GM12878 (cell line): ENCODE data around the gene PNMA8C. TPM values are rescaled to one million over a fixed set of nuclear protein-coding genes. Genes with fewer than 3 reads are reported as not detected.

Source experiments
- ATAC-seq: fragments of 200-7000 bp; cut with Tn5 transposase; 3 replicates; pipeline ENCODE4 v1.9.1; 2020; ENCODE audit warnings: mild to moderate bottlenecking, moderate library complexity
- BruUV-seq: library from RNA; stranded (reverse); fragments of 400-500 nt; replicated peaks from 2 replicates; lab custom pipeline; 2021; lab: Mats Ljungman, UMichigan
- CTCF ChIA-PET: fragments of 300-600 bp; sonication (Branson Sonifier 250); formaldehyde crosslinking; extraction: SDS; loops from one replicate; lab custom pipeline; 2021; ENCODE audit warnings: inconsistent platforms; lab: Yijun Ruan, JAX
- POLR2A ChIA-PET: fragments of 350-600 bp; formaldehyde crosslinking; extraction: SDS; loops from one replicate; lab custom pipeline; 2021; ENCODE audit warnings: inconsistent platforms; lab: Charles Lee
- RAD21 ChIA-PET: fragments of 300-600 bp; sonication (Branson Sonifier 250); formaldehyde crosslinking; loops from one replicate; lab custom pipeline; 2023; ENCODE audit warnings: antibody characterized with exemption; ENCODE audit not compliant: unreplicated experiment; lab: Charles Lee
- SMC1A ChIA-PET: fragments of 300-600 bp; sonication (Branson Sonifier 250); formaldehyde crosslinking; loops from one replicate; lab custom pipeline; 2023; ENCODE audit not compliant: unreplicated experiment, uncharacterized antibody; lab: Charles Lee
- DNase-seq: peaks from one replicate; pipeline ENCODE4 v3.0.0-alpha.2; 2011; ENCODE audit warnings: low read depth, low spot score
- FAIRE-seq: peaks from 3 replicates; lab custom pipeline; 2011; peaks lifted over from hg19 to GRCh38; lab: Jason Lieb, UNC
- H2AFZ ChIP-seq: 2 replicates; pipeline ENCODE4 v1.6.0; 2011; ENCODE audit warnings: low read depth, low read length, control low read depth; ENCODE audit not compliant: control insufficient read depth
- H3K27ac ChIP-seq: 2 replicates; pipeline ENCODE4 v1.5.1; 2011; ENCODE audit warnings: control low read depth; ENCODE audit not compliant: control insufficient read depth, insufficient read depth
- H3K27me3 ChIP-seq, 2 experiments: replicated peaks in 1 of 2; 2 replicates each; pipeline versions ENCODE4 v1.6.0 to v1.6.1; 2011; ENCODE audit warnings: low read length in 1 of 2; ENCODE audit not compliant: control insufficient read depth in 2 of 2, insufficient read depth in 2 of 2
- H3K36me3 ChIP-seq, 2 experiments: 2 replicates each; pipeline ENCODE4 v1.5.1; 2011; ENCODE audit warnings: low read length in 1 of 2; ENCODE audit not compliant: control insufficient read depth in 2 of 2, insufficient read depth in 2 of 2
- H3K4me1 ChIP-seq: 2 replicates; pipeline ENCODE4 v1.6.1; 2011; ENCODE audit warnings: mild to moderate bottlenecking, low read length, moderate library complexity, mixed read lengths; ENCODE audit not compliant: control insufficient read depth, insufficient read depth
- H3K4me2 ChIP-seq: 2 replicates; pipeline ENCODE4 v1.6.0; 2011; ENCODE audit warnings: control low read depth; ENCODE audit not compliant: control insufficient read depth, insufficient read depth
- H3K4me3 ChIP-seq: fragments of 200-600 bp; sonication (generic); 2 replicates; pipeline ENCODE4 v1.5.1; 2016
- H3K79me2 ChIP-seq: 2 replicates; pipeline ENCODE4 v1.6.0; 2011; ENCODE audit warnings: low read length; ENCODE audit not compliant: control insufficient read depth, insufficient read depth
- H3K9ac ChIP-seq: 2 replicates; pipeline ENCODE4 v1.8.0; 2011; ENCODE audit warnings: low read length, control low read depth, mixed read lengths; ENCODE audit not compliant: control insufficient read depth, insufficient read depth
- H3K9me3 ChIP-seq: replicated peaks from 3 replicates; pipeline ENCODE4 v1.5.1; 2011; ENCODE audit warnings: mild to moderate bottlenecking, low read length; ENCODE audit not compliant: control insufficient read depth, insufficient read depth
- H4K20me1 ChIP-seq: 2 replicates; pipeline ENCODE4 v1.6.0; 2011; ENCODE audit not compliant: control insufficient read depth, insufficient read depth
- BCLAF1 ChIP-seq: fragments of 450-650 bp; IDR thresholded peaks from 2 replicates; pipeline ENCODE4 v1.6.1; 2017; ENCODE audit warnings: antibody characterized with exemption, mild to moderate bottlenecking, moderate library complexity
- CBFB ChIP-seq: IDR thresholded peaks from 2 replicates; pipeline ENCODE4 v1.6.1; 2016; ENCODE audit warnings: antibody characterized with exemption, low read depth
- CEBPB ChIP-seq, 2 experiments: fragments of 150-350 bp in 1 of 2; IDR thresholded peaks; 2 replicates each; pipeline ENCODE4 v1.6.1; 2012 to 2014; ENCODE audit warnings: low read depth in 2 of 2, low read length in 2 of 2, borderline replicate concordance in 1 of 2, inconsistent platforms in 1 of 2
- MEF2B ChIP-seq: fragments of 450-650 bp; IDR thresholded peaks from 2 replicates; pipeline ENCODE4 v1.6.1; 2018; ENCODE audit warnings: mild to moderate bottlenecking, moderate library complexity; ENCODE audit not compliant: partially characterized antibody, poor library complexity, severe bottlenecking
- MYB ChIP-seq: fragments of 150-350 bp; IDR thresholded peaks from 2 replicates; pipeline ENCODE4 v1.6.1; 2014; ENCODE audit warnings: mild to moderate bottlenecking, low read depth, low read length, borderline replicate concordance
- MYC ChIP-seq: IDR thresholded peaks from 2 replicates; pipeline ENCODE4 v1.6.1; 2011; ENCODE audit warnings: mild to moderate bottlenecking, low read length, moderate library complexity, inconsistent platforms; ENCODE audit not compliant: insufficient read depth, insufficient replicate concordance, insufficient read length, severe bottlenecking
- PBX3 ChIP-seq: IDR thresholded peaks from 2 replicates; pipeline ENCODE4 v1.6.1; 2011; ENCODE audit warnings: mild to moderate bottlenecking, low read depth, low read length, moderate library complexity; ENCODE audit not compliant: insufficient replicate concordance
- SIX5 ChIP-seq: IDR thresholded peaks from 2 replicates; pipeline ENCODE4 v1.6.1; 2011; ENCODE audit warnings: mild to moderate bottlenecking, low read depth, low read length, moderate library complexity; ENCODE audit not compliant: severe bottlenecking
- SMARCA5 ChIP-seq: fragments of 450-650 bp; IDR thresholded peaks from 2 replicates; pipeline ENCODE4 v1.6.1; 2017; ENCODE audit warnings: mild to moderate bottlenecking
- TCF7 ChIP-seq: IDR thresholded peaks from 2 replicates; pipeline ENCODE4 v1.6.1; 2014; ENCODE audit warnings: antibody characterized with exemption, borderline replicate concordance
- ZBTB33 ChIP-seq: fragments of 450-650 bp; IDR thresholded peaks from 2 replicates; pipeline ENCODE4 v1.6.1; 2017; ENCODE audit warnings: mild to moderate bottlenecking
- WGBS: methylation state at CpG from one replicate; pipeline ENCODE4 v1.1.6; 2016; ENCODE audit warnings: low lambda C conversion rate; ENCODE audit not compliant: insufficient replicate concordance, insufficient coverage; ENCODE audit errors: missing lambda C conversion rate; 5-methylcytosine and 5-hydroxymethylcytosine counted together
- in situ Hi-C: fragments of 300-500 bp; cut with MboI; formaldehyde crosslinking; loops from 9 replicates; pipeline ENCODE4 v1.14.3; 2018; ENCODE audit warnings: mixed read lengths
- intact Hi-C: fragments of 100-400 bp; cut with micrococcal nuclease; formaldehyde crosslinking; loops from one replicate; pipeline ENCODE4 v1.14.2; 2022; ENCODE audit not compliant: unreplicated experiment
- polyA plus RNA-seq, 11 experiments: library from polyadenylated mRNA; depleted of rRNA in 4 of 11; unstranded in 6 of 11; stranded (reverse) in 5 of 11; fragments of >200 nt; fragmentation: Nextera tagmentation in 4 of 11; fragmentation: Illumina TruSeq in 1 of 11; extraction: Ambion mirVana in 4 of 11; extraction: Trizol in 1 of 11; gene quantifications; 1 replicate in 1 of 11; 2 replicates in 10 of 11; pipeline versions ENCODE4 v1.2.1 to v1.2.3, GENCODE V29; 2011 to 2016; ENCODE audit warnings: inconsistent platforms in 2 of 11, missing spikeins in 2 of 11, low read depth in 1 of 11
- total RNA-seq, 4 experiments: library from RNA; depleted of rRNA in 3 of 4; stranded (reverse); fragments of >200 nt in 3 of 4; fragmentation: Illumina TruSeq in 1 of 4; extraction: Trizol in 1 of 4; gene quantifications; 2 replicates each; pipeline versions ENCODE4 v1.2.1 to v1.2.3, GENCODE V29; 2013 to 2021

The PNMA8C gene
- total and polyA plus RNA-seq, 10 of the 15 experiments (the other 5 are each of a cell fraction or from before 2014, with no cell fraction given): not detected

GRCh38 chr19:46380690-46381089, 48.0 kb downstream of the PNMA8C start:
- intact Hi-C loops: no loop called here
- no peak for ATAC-seq
- H3K4me1 ChIP-seq: no peaks in the 10 kb centered on the region
- no peak overlapping the region for H3K4me2 ChIP-seq
- H3K79me2 ChIP-seq: no peaks in the 10 kb centered on the region
- no peaks in the 10 kb centered on the region for H3K27me3 ChIP-seq
- no peak overlapping the region for H2AFZ ChIP-seq
- SMC1A ChIA-PET: no interaction called here
- H3K36me3 ChIP-seq: peaks cover 28 to 31% of the 10 kb centered on the region in 2 experiments
- FAIRE-seq: no peak
- CTCF ChIA-PET: no interaction called here
- no peak for DNase-seq
- in situ Hi-C loops: no loop called here
- H3K9ac ChIP-seq: no peak overlapping the region
- POLR2A ChIA-PET: no interaction called here
- H4K20me1 ChIP-seq: no peaks in the 10 kb centered on the region
- H3K4me3 ChIP-seq: no peak overlapping the region
- H3K27ac ChIP-seq: no peak overlapping the region
- TF ChIP-seq MYB (no peak), CEBPB (IDR thresholded peaks at IDR 0.05; ENCODE audit: borderline replicate concordance in 1 of 2, low read depth in 2 of 2, low read length in 2 of 2) (no peak), TCF7 (no peak)
- TF ChIP-seq, all 136 proteins: peak for 0
- H3K9me3 ChIP-seq: no peaks in the 10 kb centered on the region
- 96% methylated on average over 2 of the region's 2 CpGs for WGBS
- RAD21 ChIA-PET: no interaction called here
- no TSS peak for BruUV-seq

GRCh38 chr19:46378268-46378667, 50.5 kb downstream of the PNMA8C start:
- Histone ChIP-seq H3K27ac (no peak overlapping the region), H4K20me1 (no peaks in the 10 kb centered on the region), H3K4me3 (no peak overlapping the region), H3K27me3 (no peaks in the 10 kb centered on the region), H3K79me2 (no peaks in the 10 kb centered on the region; the same call in 1 of the 2 replicates), H3K4me2 (no peak overlapping the region), H3K9me3 (no peaks in the 10 kb centered on the region), H3K36me3 (peaks cover 25 to 27% of the 10 kb centered on the region in 2 experiments), H3K9ac (no peak overlapping the region), H3K4me1 (no peaks in the 10 kb centered on the region), H2AFZ (no peak overlapping the region)
- no peak for FAIRE-seq
- ChIA-PET CTCF (interaction anchor here (1.0 to 1.8 kb wide), 2 partner anchors 10 to 165 kb away, joined by 3 to 5 read pairs; no protein-coding TSS in a partner anchor), POLR2A (interaction anchor here (0.6 kb wide), 1 partner anchor 92 kb away, joined by 4 read pairs; no protein-coding TSS in a partner anchor), SMC1A (interaction anchor here (1.0 kb wide), 1 partner anchor 8 kb away, joined by 3 read pairs; no protein-coding TSS in a partner anchor), RAD21 (no interaction called here)
- intact Hi-C loops (no loop called here), in situ Hi-C loops (no loop called here)
- no peak for DNase-seq
- no peak for ATAC-seq
- 96% methylated on average over 2 of the region's 2 CpGs for WGBS
- no TSS peak for BruUV-seq
- no peak for TF ChIP-seq CBFB
- no peak for TF ChIP-seq SMARCA5
- TF ChIP-seq PBX3: no peak
- no peak for TF ChIP-seq ZBTB33
- TF ChIP-seq SIX5: no peak
- no peak for TF ChIP-seq MYC
- no peak for TF ChIP-seq MEF2B
- TF ChIP-seq BCLAF1: no peak
